HT-29 (cell line): ENCODE results near the gene AGR2. TPM values are rescaled to one million over a fixed set of nuclear protein-coding genes. Genes with fewer than 3 reads are reported as not detected.
A peak's percentile ranks its signal among the peaks of the same experiment; 100 is the strongest.
"Not testable (repeated sequence)": the region's sequence is repeated elsewhere in the genome, so short reads cannot be mapped to it uniquely, and the experiment has no call there.

Source experiments
- DNase-seq: peaks from one replicate; pipeline ENCODE4 v3.0.0-alpha.2; 2015; ENCODE audit warnings: low spot score
- total RNA-seq: library from RNA; depleted of rRNA; stranded (reverse); fragments of >200 nt; shearing (Covaris generic); gene quantifications from 2 replicates; pipeline ENCODE4 v1.2.3, GENCODE V29; 2014

The AGR2 gene
- total RNA-seq, 1 experiment from 2014 or later = 215 TPM

DNA sequence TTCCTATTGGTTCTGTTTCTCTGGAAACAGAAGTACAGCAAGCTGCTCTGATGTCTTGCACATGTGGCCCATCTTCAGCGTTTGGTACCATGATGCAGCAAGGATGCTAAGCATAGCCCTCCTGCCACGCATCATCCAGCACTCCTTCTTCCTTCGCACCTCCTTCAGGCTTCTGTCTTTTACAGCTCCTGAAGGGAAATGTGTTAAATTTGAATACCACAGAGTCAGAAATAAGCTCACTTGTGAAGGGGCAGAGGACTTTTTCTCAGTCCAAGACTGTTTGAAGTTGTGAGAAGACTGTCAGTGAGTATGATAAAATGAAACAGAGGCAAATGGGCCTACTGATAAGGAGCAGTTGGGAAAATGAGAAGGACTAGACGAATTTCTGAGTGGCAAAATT is 30.5 kb downstream of the AGR2 start:
- no peak for DNase-seq

DNA sequence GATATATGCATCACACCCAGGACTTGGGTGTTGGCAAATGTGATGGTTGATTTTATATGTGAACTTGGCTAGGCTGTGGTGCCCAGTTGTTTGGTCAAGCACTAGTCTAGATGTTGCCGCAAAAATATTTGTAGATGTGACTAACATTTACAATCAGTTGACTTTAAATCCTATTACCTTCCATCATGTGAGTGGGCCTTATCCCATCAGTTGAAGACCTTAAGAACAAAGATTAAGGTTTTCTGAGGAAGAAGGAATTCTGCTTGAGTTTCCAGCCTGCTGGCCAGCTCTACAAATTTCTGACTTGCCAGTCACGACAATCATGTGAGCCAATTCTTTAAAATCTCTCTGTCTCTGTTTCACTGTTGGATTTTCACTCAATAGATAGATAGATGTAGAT is 30.9 kb downstream of the AGR2 start:
- DNase-seq = no peak

DNA sequence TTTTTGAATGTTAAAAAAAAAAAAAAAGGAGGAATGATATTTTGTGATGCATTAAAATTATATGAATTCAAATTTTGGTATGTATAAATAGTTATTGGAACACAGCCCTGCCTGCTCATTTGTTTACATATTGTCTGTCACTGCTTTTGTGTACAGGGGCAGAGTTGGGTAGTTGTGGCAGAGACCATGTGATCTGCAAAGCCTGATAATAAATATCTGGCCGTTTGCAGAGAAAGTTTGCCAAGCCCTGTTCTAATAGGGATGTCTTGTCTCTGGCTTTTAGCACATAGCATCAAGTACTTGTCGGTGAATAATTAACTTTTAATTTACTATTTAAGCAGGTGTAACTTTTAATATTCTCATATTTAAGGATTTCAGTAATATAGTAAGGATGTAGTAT is 31.5 kb downstream of the AGR2 start:
- DNase-seq = no peak

DNA sequence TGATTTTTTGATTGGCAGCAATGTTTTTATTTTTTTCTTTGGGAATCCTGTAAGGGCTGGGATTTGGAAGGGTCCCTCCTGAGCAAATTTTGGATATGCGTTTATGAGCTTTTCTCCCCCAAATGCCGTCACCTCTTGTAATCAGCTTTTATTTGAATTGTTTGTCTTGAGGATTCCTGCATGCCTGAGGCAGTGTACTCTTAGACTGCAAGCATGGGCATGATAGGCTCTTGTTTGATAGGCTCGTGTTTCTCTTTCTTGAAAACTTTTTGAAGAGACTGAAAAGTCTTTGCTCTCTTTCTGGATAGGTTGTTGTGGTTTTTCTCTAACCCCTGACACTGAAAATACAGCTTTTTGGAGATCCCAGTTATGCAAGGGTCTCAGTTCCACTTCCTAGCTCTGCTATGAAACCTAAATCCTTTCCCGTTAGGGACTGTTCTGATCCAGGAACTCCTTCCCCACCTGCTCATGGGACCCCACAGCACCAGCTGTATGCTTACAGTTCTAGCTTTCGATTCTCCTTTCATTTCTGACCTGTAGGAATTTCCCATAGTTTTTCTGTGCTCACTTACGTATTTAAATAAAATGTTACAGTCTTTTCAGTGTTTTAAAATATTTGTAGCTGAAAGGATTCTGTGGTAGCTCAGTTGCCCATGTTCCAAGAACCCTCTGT is 34.0 kb downstream of the AGR2 start:
- DNase-seq = no peak

DNA sequence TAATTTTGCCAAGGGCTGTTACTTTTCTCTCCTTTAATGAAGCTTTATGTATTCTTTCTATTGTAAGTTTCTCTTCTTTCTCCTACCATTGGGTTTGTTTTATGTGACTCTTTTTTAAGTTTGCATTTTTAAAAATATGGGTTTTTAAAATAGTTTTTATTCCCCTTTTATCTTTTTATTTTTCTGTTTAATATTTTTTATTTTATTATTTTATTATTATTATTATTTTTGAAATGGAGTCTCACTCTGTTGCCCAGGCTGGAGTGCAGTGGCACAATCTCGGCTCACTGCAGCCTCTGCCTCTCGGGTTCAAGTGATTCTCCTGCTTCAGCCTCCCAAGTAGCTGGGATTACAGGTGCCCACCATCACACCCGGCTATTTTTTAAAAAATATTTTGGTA is 34.8 kb downstream of the AGR2 start:
- DNase-seq = not testable (repeated sequence)

DNA sequence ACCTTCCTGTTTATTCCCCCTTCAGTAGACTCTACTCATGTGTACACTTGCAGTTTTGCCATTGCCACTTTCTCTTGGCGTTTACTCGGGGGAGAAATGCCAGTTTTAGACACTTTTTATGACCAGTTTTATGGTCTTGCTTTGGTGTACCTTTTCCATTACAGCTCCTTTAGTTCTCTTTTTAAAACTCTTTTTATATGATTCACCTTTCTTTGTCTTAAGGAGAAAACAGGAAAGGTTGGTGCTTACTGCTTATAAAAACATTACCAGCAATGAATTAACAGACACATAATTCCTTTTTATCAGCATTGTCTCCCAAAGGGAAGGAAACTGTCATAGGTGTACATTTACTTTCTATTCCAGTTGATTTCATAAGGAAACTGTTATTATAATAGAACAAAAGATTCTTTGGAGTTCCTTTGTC is 39.4 kb downstream of the AGR2 start:
- DNase-seq = no peak

DNA sequence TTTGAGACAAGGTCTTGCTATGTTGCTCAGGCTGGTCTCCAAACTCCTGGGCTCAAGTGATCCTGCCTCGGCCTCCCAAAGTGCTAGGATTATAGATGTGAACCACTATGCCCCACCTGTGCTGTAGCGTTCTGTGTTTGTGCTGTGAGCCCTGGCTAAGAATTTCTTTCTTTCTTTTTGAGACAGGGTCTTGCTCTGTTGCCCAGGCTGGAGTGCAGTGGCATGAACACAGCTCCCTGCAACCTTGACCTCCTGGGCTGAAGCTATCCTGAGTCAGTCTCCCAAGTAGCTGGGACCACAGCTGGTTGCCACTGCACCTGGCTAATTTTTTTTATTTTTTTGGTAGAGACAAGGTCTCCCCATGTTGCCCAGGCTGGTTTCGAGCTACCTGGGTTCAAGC is 39.9 kb downstream of the AGR2 start:
- DNase-seq = no peak

DNA sequence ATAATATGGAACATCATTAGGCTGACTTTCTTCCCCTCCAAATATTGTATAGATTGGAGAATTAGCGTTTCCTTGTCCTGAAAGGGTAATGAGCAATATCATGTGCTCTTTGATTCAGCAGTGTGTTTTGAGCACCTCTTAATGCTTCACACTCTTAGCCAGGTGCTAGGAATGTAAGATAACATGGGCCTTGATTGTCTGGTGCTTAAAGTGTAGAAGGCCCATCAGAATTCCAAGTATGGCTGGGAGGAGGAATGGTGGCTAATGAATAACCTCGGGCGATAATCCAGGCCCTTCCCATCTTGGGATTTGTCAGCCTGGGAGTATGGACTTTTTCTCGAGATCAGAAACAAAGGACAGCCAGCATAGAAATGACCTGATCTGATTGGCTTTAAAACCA is 42.6 kb downstream of the AGR2 start:
- DNase-seq = no peak

DNA sequence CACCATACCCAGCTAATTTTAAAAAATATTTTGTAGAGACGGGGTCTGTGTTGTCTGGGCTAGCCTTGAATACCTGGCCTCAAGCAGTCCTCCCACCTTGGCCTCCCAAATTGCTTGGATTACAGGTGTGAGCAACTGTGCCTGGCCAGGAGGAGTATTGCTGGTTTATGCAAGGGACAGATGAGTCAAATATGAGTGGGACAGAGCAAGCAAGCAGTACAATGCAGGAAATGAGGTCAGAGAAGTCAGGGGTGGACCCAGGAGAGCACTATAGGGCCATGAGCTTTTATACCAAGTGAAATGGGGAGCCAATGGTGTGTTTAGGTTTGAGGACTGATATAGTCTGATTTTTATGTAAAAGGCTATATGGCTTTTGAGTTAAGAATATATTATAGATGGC is 45.0 kb downstream of the AGR2 start:
- no peak for DNase-seq

DNA sequence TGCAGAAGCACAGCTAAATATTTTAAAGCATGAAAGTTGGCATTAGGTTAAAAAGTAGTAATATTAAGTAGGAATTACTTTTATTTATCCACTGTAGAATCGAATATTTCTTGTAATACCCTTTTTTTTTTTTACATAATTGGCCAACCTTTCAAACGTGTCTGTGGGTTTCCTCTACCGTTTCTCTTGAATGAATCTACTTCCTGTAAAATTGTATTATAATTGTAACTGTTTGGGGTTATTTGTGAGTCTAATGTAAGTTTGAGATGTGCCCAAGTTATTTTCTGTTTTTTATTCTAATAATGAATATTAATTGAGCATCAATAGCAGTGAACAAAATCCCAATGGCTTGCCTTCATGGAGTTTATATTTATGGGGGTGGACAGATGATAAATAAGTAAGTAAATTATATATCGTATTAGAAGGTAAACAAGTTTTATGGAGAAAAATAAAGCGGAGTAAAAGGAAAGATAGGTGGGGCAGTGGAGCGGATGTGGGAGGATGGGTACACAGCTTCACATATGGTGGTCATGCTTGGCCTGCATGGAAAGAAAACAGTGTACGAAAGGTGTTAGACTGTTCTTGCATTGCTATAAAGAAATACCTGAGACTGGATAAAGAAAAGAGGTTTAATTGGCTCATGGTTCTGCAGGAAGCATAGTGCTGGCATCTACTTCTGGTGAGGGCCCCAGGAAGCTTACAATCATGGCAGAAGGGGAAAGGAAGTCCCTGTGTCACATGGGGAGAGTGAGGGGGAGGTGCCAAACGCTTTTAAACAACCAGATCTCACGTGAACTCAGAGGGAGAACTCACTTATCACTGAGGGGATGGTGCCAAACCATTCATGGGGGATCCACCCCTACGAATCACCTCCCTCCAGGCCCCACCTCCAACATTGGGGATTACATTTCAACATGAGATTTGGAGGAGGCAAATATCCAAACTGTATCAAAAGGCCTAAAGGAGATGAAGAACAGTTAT is 45.9 kb downstream of the AGR2 start:
- no peak for DNase-seq

DNA sequence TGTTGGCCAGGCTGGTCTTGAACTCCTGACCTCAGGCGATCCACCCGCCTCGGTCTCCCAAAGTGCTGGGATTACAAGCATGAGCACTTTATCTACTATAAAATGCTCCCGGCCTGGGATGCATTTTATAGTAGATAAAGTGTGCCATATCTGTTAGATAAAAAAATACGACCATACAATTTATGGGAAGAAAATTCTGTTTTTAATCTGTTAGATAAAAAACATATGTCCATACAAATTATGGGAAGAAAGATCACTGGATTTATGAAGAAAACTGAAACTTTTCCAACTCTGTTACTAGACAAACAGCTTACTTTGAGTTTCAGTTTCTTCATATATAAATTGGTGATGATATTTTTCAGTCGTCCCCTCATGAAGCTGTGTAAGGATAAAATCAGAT is 46.8 kb downstream of the AGR2 start:
- DNase-seq = no peak

DNA sequence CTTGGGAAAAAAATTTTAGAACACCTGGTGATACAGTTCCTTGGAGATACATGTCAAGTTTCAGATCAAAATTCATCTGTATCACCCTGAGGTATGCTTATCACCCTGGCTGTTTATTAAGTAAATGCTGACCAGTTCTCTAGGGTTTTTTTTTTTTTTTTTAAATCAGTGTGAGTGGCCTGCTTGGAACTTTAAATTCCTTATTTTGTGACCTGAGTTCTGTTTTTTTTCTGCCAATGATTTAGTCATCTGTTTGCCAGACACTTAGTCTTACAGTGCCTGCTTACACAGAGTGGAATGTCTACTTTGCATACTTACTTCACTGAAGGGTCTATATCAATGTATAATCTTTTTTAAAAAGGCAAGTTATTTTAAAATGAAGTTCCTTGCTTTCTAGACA is 49.4 kb downstream of the AGR2 start:
- DNase-seq = no peak

DNA sequence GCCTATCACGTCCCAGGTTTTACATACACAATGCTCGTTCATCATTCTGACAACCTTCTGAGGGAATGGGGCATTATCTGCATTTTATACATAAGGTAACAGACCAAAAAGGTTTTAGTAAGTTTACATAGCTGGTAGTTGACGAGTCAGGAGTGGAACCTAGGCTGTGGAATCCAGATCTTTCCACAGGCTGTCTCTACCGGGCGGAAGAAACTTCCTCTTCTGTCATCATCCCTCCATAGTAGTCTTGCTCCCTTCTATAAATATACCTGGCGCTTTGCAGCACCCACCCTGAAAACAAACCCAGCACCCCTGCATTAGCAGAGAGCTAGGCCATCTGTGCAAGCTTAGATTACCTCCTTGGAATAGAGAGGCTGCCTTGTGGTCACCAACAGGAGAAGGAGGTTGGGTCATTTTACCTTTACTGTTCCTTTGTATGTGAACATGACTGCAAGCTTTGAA is 49.9 kb downstream of the AGR2 start:
- DNase-seq = peak; percentile 51

DNA sequence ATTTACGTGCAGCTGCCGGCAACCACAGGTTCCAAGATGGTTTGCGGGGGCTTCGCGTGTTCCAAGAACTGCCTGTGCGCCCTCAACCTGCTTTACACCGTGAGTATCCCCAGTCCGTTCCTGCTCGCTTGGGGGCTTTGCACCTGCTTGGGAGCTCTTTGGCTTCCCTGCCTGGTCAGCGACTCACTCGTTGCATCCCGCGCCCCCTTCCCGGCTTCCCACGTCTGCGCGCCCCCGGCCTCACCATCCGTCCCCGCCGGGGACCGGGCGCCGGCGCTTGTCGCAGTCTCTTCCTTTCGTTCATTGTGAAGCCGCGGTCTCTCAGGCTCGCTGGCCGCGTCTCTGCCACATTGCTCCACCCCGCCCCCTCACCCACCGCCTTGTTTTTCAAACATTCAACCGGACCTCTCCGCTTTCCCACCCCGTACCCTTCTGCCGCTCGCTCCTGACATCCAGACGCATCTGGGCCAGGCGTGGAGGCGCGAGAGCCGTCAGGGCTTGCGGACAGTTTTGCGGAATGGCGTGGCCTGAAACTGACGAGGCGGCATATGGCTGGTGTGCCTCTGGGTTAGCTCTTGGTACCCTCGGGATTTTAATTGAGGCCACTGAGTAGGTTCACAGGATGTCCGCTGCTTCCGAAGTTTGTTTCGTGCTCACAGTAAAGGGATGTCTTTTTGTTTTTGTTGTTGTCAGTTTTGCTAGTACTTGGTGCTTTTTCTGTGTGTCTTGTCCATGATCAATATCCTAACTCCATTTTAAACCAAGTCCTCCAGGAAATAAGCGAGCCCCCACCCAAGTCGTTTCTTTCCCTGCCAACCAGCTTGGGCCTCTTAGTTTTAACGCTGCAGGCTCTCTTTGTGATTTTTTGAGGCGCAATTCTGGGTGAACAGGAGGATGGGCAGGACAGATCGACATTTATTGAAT is 50.6 kb downstream of the AGR2 start:
- peak; percentile 66 for DNase-seq

DNA sequence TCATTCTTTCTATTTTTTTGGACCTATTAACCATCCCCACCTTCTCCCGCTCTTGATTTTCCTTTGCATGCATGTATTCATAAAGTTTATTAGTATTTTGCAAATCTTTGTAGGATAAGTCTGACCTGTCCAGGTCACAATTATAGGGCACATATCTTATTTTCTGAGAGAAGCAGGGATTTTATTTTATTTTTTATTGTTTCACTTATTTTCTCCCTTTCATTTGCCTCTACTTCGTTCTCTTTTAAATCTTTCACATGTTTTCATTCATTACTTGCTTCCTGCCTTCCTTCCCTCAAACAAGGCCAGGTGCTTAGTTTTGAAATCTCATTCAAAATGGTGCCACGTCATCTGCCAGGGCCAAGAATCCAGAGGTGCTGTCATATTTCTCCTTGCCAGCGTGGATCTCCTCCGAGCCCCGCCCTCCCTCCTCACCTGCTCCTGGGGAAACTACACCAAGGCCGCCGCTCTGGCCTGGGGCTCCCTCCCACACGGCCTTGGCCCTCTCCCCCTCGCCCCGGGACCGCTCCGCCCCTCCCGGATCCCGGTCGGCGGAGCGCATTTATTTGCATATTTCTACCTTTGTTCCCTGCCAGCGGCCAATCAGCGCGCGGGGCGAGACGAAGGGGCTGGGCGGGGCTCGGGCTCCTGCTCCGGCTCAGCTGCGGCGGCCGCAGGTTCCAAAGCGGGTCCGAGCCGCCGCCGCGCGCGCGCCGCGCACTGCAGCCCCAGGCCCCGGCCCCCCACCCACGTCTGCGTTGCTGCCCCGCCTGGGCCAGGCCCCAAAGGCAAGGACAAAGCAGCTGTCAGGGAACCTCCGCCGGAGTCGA is 51.5 kb downstream of the AGR2 start, which contains the start of gene TSPAN13:
Gene TSPAN13 (plus strand): TSS at position 654 of the 830 bp plus-strand sequence. CDS start 213 bp downstream, outside the sequence.
- DNase-seq = peak; percentile 96

DNA sequence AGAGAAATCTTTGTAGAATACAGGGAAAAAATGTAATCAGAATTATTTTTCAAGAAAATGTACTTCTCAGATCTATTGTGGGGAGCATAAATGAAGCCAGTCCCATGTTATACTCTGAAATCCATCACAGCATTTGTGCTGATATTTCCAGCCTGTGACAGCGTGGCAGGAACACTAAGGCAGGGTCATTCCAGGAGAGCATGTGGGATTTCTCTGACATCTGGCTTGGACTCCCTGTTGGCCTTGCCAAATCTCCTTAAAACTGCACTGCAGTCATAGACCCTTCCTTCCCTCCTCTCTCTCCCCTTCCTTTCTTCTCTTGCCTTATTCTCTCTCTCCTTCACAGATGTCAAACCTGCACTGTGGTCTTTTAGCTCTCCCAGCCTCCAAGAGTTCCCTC is 57.7 kb downstream of the AGR2 start:
- no peak for DNase-seq

DNA sequence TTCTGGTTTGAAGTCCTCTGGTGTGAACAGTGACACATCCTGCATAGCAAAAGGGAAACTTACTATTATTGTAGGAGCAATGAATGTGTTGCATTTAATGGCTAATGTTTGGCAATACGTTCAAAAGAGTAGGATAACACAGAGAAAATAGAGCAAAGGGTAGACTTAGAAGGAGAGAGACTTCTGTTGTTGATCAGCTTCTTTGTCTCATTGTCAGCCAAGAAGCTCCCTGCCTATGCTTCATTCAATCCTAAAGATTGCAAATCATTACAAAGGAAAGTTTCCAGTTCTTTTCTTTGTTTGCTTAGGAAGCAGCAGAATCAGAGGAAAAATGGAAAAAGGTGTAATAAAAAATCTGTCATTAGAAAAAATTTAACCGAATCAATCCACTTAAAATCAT is 59.2 kb downstream of the AGR2 start:
- no peak for DNase-seq

DNA sequence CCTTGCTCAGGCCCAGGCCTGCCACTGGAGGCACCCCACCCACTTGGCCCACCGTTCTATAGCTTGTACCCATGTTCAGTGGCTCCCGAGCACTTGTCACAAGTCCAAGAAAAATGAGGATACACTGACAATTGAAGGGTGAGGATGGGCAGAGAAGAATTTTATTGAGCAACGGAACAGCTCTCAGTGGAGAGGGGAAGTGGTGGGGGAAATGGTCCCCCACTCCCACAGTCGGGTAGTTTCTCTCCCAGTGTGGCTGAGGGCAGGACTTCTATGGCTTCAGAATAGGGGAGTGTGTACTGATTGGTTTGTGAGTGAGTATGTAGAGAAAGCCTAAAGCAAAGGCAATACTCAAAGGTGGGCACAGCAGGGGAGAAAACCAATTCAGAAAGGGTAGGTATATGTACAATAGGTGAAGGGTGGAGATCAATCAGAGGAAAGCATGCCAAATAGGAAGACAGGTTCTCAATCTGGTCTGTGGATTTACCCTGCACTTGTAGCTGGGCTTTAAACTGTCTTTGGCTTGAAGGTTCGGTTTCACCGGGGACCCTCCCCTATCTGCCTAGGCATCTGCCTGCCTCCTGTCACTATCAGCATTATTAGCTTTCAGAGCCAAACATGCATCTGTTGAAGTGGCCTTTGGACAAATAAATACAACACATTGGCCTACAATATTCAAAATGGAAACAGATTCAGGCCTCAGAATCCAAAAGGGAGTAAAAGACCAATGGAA is 60.1 kb downstream of the AGR2 start:
- DNase-seq = no peak

DNA sequence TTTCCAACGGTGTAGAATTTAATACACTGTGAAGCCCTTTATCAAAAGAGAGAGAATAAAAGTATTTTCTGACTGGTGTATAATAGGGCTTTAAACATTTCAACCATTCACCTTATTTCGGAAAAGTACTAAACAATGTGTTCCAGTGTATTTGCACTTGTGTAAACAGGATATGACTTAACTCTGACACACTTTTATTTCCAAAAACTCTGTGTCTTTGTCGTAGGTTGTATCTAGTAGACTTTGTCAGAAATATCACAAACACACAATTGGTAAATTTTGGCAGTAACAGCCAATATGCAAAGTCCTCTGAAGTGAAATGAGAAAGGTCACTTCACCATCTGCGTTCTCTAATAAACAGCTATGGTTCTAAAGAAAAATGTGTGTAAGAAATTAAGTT is 61.6 kb downstream of the AGR2 start:
- no peak for DNase-seq

DNA sequence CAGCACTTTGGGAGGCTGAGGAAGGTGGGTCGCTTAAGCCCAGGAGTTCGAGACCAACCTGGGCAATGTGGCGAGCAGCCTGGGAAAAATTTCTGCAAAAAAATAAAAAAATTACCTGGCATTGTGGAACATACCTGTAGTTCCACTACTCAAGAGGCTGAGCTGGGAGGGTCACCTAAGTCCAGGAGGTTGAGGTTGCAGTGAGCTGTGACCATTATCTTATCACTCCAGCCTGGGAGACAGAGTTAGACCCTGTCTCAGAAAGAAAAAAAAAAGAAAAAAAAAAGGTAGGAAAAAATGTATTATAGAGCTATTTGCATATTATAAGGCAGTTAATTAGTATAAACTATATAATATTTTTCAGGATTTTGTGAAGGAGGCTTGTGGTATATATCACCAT is 62.3 kb downstream of the AGR2 start:
- DNase-seq = no peak
